Heart right ventricle (tissue), 16 donors: ENCODE measurements around the gene ORC3. TPM values are rescaled to one million over a fixed set of nuclear protein-coding genes. Genes with fewer than 3 reads are reported as not detected.
A peak's percentile ranks its signal among the peaks of the same experiment; 100 is the strongest.

ENCODE experiments used
- ATAC-seq, 8 donors: fragments of 200-7000 bp; cut with Tn5 transposase; one replicate each; pipeline ENCODE4 v1.9.1; 2020; ENCODE audit warnings: mild to moderate bottlenecking in 8 of 8, moderate library complexity in 8 of 8, moderate number of reproducible peaks in 1 of 8
- DNase-seq, 2 donors: peaks; one replicate each; pipeline ENCODE4 v3.0.0-alpha.2; 2020
- H3K27ac ChIP-seq, 10 donors: fragments of 200-600 bp; sonication (generic) in 2 of 10; one replicate each; pipeline versions ENCODE4 v1.5.0 to v1.8.0; 2020 to 2022; ENCODE audit warnings: mild to moderate bottlenecking in 3 of 10
- H3K27me3 ChIP-seq, 7 donors: fragments of 200-600 bp; one replicate each; pipeline ENCODE4 v1.8.0; 2021 to 2022; ENCODE audit warnings: mild to moderate bottlenecking in 2 of 7
- H3K36me3 ChIP-seq, 9 donors: fragments of 200-600 bp; sonication (generic) in 1 of 9; one replicate each; pipeline versions ENCODE4 v1.5.0 to v1.8.0; 2020 to 2022; ENCODE audit warnings: mild to moderate bottlenecking in 2 of 9
- H3K4me1 ChIP-seq, 9 donors: fragments of 200-600 bp; sonication (generic) in 1 of 9; one replicate each; pipeline versions ENCODE4 v1.5.0 to v1.8.0; 2020 to 2022; ENCODE audit warnings: mild to moderate bottlenecking in 4 of 9
- H3K4me3 ChIP-seq, 10 donors: fragments of 200-600 bp; sonication (generic) in 2 of 10; one replicate each; pipeline versions ENCODE4 v1.5.0 to v1.8.0; 2020 to 2022; ENCODE audit warnings: mild to moderate bottlenecking in 7 of 10, moderate library complexity in 2 of 10
- H3K9me3 ChIP-seq, 11 donors: fragments of 200-600 bp in 10 of 11; sonication (generic) in 2 of 11; one replicate each; pipeline versions ENCODE4 v1.5.0 to v1.8.0; 2013 to 2022; ENCODE audit warnings: mild to moderate bottlenecking in 2 of 11, control low read depth in 1 of 11, moderate library complexity in 1 of 11
- CTCF ChIP-seq, 9 donors: fragments of 200-600 bp; sonication (generic) in 2 of 9; IDR thresholded peaks; one replicate each; pipeline versions ENCODE4 v1.5.0 to v1.8.0; 2021 to 2022; ENCODE audit warnings: antibody characterized with exemption in 9 of 9, mild to moderate bottlenecking in 5 of 9, moderate library complexity in 1 of 9
- WGBS, 2 donors: extraction: QIAGEN DNeasy Blood & Tissue Kit; methylation state at CpG; one replicate each; pipeline ENCODE4 v1.1.7; 2013; ENCODE audit warnings: inconsistent platforms in 1 of 2; 5-methylcytosine and 5-hydroxymethylcytosine counted together
- intact Hi-C, 10 donors: fragments of 100-400 bp; cut with DNase I; formaldehyde crosslinking; loops; one replicate each; pipeline versions ENCODE4 v1.11.1 to v1.14.2; 2022
- polyA plus RNA-seq, 2 donors: library from polyadenylated mRNA; stranded (reverse); fragments of 200-250 nt; gene quantifications; one replicate each; pipeline ENCODE4 v1.2.3, GENCODE V29; 2013
- total RNA-seq, 10 donors: library from RNA; stranded (reverse); fragmentation: NEBNext Ultra II Directional in 3 of 10; extraction: Animal tissue kit (Norgen Biotek cat#: 25700) in 3 of 10; gene quantifications; one replicate each; pipeline versions ENCODE4 v1.2.1 to v1.2.4, GENCODE V29; 2021 to 2023
- donor health status: Arrhythmogenic right ventricular cardiomyopathy.
- donor health status: ischemic (EF 13 %, LVEDD 7.1; RV severe dilation, severe dysfunction).
- donor health status: healthy with polysubstance abuse.
- donor health status: DM: no; HTN: yes; CAD: no.
- donor health status: DM: no; HTN: no; CAD: no.
- donor health status: ischemic (EF 25% LVEDD 6.9; RV normal size, moderate dysfunction).
- donor health status: ischemic (EF 25% LVEDD 5.7; RV mildly dilated, moderate dysfunction).
- donor health status: healthy.
- donor health status: DM: yes; HTN: yes; CAD: no.
- donor health status: Ischemic cardiomyopathy.
- donor health status: ischemic (EF 35%, LVEDD 5.7; RV mildly dilated, moderate dysfunction).
- donor health status: nonischemic (EF 11% LVEDD 7.7; RV severe dilation, severe dysfunction).
- donor health status: DM: yes; HTN: yes; CAD: no.
- donor health status: PGD.
- donor health status: ischemic (EF 29% LVEDD 5.4; RV normal size, mild dysfunction).
- donor health status: nonischemic (EF 23%, LVEDD 6.1; RV moderate dilation, normal function).

The ORC3 gene
- total and polyA plus RNA-seq, 12 donors, result 15.7 to 28.2 (median 21.8) TPM

GRCh38 chr6:87671555-87672029 is 81.7 kb downstream of the ORC3 start:
- peak overlapping the region in 4 of 10 donors; percentile 16 to 23 (median 22) for H3K27ac ChIP-seq
- no peak for TF ChIP-seq CTCF (IDR thresholded peaks at IDR 0.05)
- WGBS, 2 donors, result 69 to 70% methylated on average over 6 of the region's 6 CpGs
- DNase-seq (no peak), ATAC-seq (peak in 2 of 8 donors; percentile 35 to 46)
- intact Hi-C loops, result no loop called here
- peaks cover 0 to 94% (median 21%) of the 10 kb centered on the region in 9 donors for H3K36me3 ChIP-seq
- H3K4me1 ChIP-seq, result peaks cover 0 to 31% (median 10%) of the 10 kb centered on the region in 9 donors
- H3K27me3 ChIP-seq, result no peaks in the 10 kb centered on the region
- no peaks in the 10 kb centered on the region for H3K9me3 ChIP-seq
- no peak overlapping the region for H3K4me3 ChIP-seq

- peaks cover 0 to 31% (median 10%) of the 10 kb centered on the region in 9 donors for H3K4me1 ChIP-seq
- no peak overlapping the region for H3K4me3 ChIP-seq
- intact Hi-C loops, result no loop called here
- H3K27me3 ChIP-seq, result no peaks in the 10 kb centered on the region
- ATAC-seq, result no peak
- H3K36me3 ChIP-seq, result peaks cover 0 to 94% (median 24%) of the 10 kb centered on the region in 9 donors
- TF ChIP-seq CTCF (IDR thresholded peaks at IDR 0.05), result no peak
- no peak overlapping the region for H3K27ac ChIP-seq
- no peak for DNase-seq
- H3K9me3 ChIP-seq, result no peaks in the 10 kb centered on the region
- 87 to 91% methylated on average over 2 of the region's 2 CpGs for WGBS, 2 donors
These were observed 82.7 kb downstream of the ORC3 start for GRCh38 chr6:87672641-87673040.

- DNase-seq, result no peak
- peaks cover 0 to 31% (median 10%) of the 10 kb centered on the region in 9 donors for H3K4me1 ChIP-seq
- WGBS, 2 donors, result 96% methylated on average over 5 of the region's 5 CpGs
- no peak for TF ChIP-seq CTCF (IDR thresholded peaks at IDR 0.05)
- intact Hi-C loops, result no loop called here
- H3K36me3 ChIP-seq, result peaks cover 0 to 94% (median 24%) of the 10 kb centered on the region in 9 donors
- H3K9me3 ChIP-seq, result no peaks in the 10 kb centered on the region
- no peaks in the 10 kb centered on the region for H3K27me3 ChIP-seq
- no peak for ATAC-seq
- no peak overlapping the region for H3K27ac ChIP-seq
- no peak overlapping the region for H3K4me3 ChIP-seq
These were observed 83.3 kb downstream of the ORC3 start for GRCh38 chr6:87673237-87673636.

GRCh38 chr6:87674290-87674689 is 84.4 kb downstream of the ORC3 start:
- no peak for TF ChIP-seq CTCF (IDR thresholded peaks at IDR 0.05)
- intact Hi-C loops, result no loop called here
- Histone ChIP-seq H3K27ac (peak overlapping the region in 1 of 10 donors; percentile 50), H3K36me3 (peaks cover 0 to 94% (median 29%) of the 10 kb centered on the region in 9 donors), H3K4me3 (no peak overlapping the region), H3K4me1 (peaks cover 0 to 31% (median 10%) of the 10 kb centered on the region in 9 donors), H3K9me3 (no peaks in the 10 kb centered on the region), H3K27me3 (no peaks in the 10 kb centered on the region)
- ATAC-seq (no peak), DNase-seq (no peak)
